Caco-2 (cell line): ENCODE data around the gene ANXA3. TPM values are rescaled to one million over a fixed set of nuclear protein-coding genes. Genes with fewer than 3 reads are reported as not detected.

Experiments used
- BruUV-seq: library from RNA; stranded (reverse); fragments of 400-500 nt; replicated peaks from 2 replicates; lab custom pipeline; 2021; lab: Mats Ljungman, UMichigan
- CTCF ChIA-PET: fragments of 300-600 bp; sonication (Branson Sonifier 250); formaldehyde crosslinking; loops from one replicate; lab custom pipeline; 2022; ENCODE audit warnings: antibody characterized with exemption; lab: Charles Lee
- POLR2A ChIA-PET: fragments of 300-600 bp; sonication (Branson Sonifier 250); formaldehyde crosslinking; loops from one replicate; lab custom pipeline; 2022; ENCODE audit warnings: antibody characterized with exemption; lab: Charles Lee
- DNase-seq, 2 experiments: peaks; one replicate each; pipeline versions ENCODE4 v3.0.0 to v3.0.0-alpha.2; 2020 to 2022
- H3K27me3 ChIP-seq: replicated peaks from 2 replicates; pipeline ENCODE4 v1.6.0; 2011; ENCODE audit warnings: low read length; ENCODE audit not compliant: control insufficient read depth, insufficient read depth
- H3K36me3 ChIP-seq: 2 replicates; pipeline ENCODE4 v1.5.1; 2011; ENCODE audit warnings: low read length; ENCODE audit not compliant: control insufficient read depth, insufficient read depth
- H3K4me1 ChIP-seq: fragments of 250-450 bp; sonication (Bioruptor Pico); 2 replicates; pipeline ENCODE4 v1.5.1; 2020; ENCODE audit warnings: mild to moderate bottlenecking
- H3K4me3 ChIP-seq: 2 replicates; pipeline ENCODE4 v1.5.1; 2011; ENCODE audit warnings: low read depth, mild to moderate bottlenecking, control low read depth, low read length
- H3K9me3 ChIP-seq: fragments of 250-450 bp; sonication (Bioruptor Pico); 2 replicates; pipeline ENCODE4 v1.5.1; 2020; ENCODE audit warnings: mild to moderate bottlenecking, moderate library complexity
- H3K27ac Mint-ChIP-seq: one replicate; pipeline ENCODE4 v1.8.0; 2022; ENCODE audit warnings: mixed read lengths; ENCODE audit not compliant: unreplicated experiment
- H3K27me3 Mint-ChIP-seq: one replicate; pipeline ENCODE4 v1.8.0; 2022; ENCODE audit warnings: mixed read lengths; ENCODE audit not compliant: insufficient read depth, unreplicated experiment
- H3K36me3 Mint-ChIP-seq: one replicate; pipeline ENCODE4 v1.8.0; 2022; ENCODE audit warnings: mild to moderate bottlenecking, mixed read lengths; ENCODE audit not compliant: insufficient read depth, unreplicated experiment
- H3K4me1 Mint-ChIP-seq: one replicate; pipeline ENCODE4 v1.8.0; 2022; ENCODE audit warnings: low read depth, mixed read lengths; ENCODE audit not compliant: unreplicated experiment
- H3K4me3 Mint-ChIP-seq: one replicate; pipeline ENCODE4 v1.8.0; 2022; ENCODE audit warnings: mild to moderate bottlenecking, moderate library complexity, mixed read lengths; ENCODE audit not compliant: unreplicated experiment
- H3K9me3 Mint-ChIP-seq: one replicate; pipeline ENCODE4 v1.8.0; 2022; ENCODE audit warnings: mixed read lengths; ENCODE audit not compliant: unreplicated experiment
- intact Hi-C: fragments of 100-400 bp; cut with micrococcal nuclease; formaldehyde crosslinking; loops from one replicate; pipeline ENCODE4 v1.10.0; 2022; ENCODE audit not compliant: unreplicated experiment
- total RNA-seq: library from RNA; stranded (reverse); gene quantifications from 2 replicates; pipeline ENCODE4 v1.2.3, GENCODE V29; 2022
- TF ChIP-seq, protein P1 (sequence below), 2 experiments: fragments of 200-600 bp in 1 of 2; IDR thresholded peaks; 1 replicate in 1 of 2; 2 replicates in 1 of 2; pipeline versions ENCODE4 v1.5.1 to v1.8.0; 2011 to 2022; ENCODE audit warnings: antibody characterized with exemption in 1 of 2, control low read depth in 1 of 2, inconsistent platforms in 1 of 2, low read depth in 1 of 2, low read length in 1 of 2, mild to moderate bottlenecking in 1 of 2, moderate library complexity in 1 of 2; ENCODE audit not compliant: insufficient read depth in 1 of 2, severe bottlenecking in 1 of 2, unreplicated experiment in 1 of 2

Gene ANXA3
- total RNA-seq, 1 experiment from 2014 or later, result 361 TPM

GRCh38 chr4:78510108-78510507, 41.5 kb upstream of the ANXA3 start:
- Histone ChIP-seq H3K9me3 (no peaks in the 10 kb centered on the region), H3K4me1 (peaks cover 11% of the 10 kb centered on the region), H3K4me3 (no peak overlapping the region), H3K36me3 (peaks cover 6% of the 10 kb centered on the region), H3K27me3 (no peaks in the 10 kb centered on the region)
- no TSS peak for BruUV-seq
- TF ChIP-seq, protein P1, sequence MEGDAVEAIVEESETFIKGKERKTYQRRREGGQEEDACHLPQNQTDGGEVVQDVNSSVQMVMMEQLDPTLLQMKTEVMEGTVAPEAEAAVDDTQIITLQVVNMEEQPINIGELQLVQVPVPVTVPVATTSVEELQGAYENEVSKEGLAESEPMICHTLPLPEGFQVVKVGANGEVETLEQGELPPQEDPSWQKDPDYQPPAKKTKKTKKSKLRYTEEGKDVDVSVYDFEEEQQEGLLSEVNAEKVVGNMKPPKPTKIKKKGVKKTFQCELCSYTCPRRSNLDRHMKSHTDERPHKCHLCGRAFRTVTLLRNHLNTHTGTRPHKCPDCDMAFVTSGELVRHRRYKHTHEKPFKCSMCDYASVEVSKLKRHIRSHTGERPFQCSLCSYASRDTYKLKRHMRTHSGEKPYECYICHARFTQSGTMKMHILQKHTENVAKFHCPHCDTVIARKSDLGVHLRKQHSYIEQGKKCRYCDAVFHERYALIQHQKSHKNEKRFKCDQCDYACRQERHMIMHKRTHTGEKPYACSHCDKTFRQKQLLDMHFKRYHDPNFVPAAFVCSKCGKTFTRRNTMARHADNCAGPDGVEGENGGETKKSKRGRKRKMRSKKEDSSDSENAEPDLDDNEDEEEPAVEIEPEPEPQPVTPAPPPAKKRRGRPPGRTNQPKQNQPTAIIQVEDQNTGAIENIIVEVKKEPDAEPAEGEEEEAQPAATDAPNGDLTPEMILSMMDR (IDR thresholded peaks at IDR 0.05; ENCODE audit: insufficient read depth in 1 of 2, low read depth in 1 of 2, low read length in 1 of 2, severe bottlenecking in 1 of 2, unreplicated experiment in 1 of 2), result no peak
- no peak overlapping the region for H3K27ac Mint-ChIP-seq
- no peaks in the 10 kb centered on the region for H3K27me3 Mint-ChIP-seq
- H3K36me3 Mint-ChIP-seq, result peaks cover 6% of the 10 kb centered on the region
- POLR2A ChIA-PET, result interaction anchor here (0.5 kb wide), 1 partner anchor 453 kb away, joined by 5 read pairs; the partner anchor contains the start of gene FRAS1
- H3K4me1 Mint-ChIP-seq, result no peaks in the 10 kb centered on the region
- CTCF ChIA-PET, result no interaction called here
- H3K9me3 Mint-ChIP-seq, result peaks cover 8% of the 10 kb centered on the region
- DNase-seq, result no peak
- intact Hi-C loops, result loop anchor here (10.0 kb wide), 2 partner anchors 175 to 335 kb away; no protein-coding TSS in a partner anchor
- H3K4me3 Mint-ChIP-seq, result no peak overlapping the region

DNA sequence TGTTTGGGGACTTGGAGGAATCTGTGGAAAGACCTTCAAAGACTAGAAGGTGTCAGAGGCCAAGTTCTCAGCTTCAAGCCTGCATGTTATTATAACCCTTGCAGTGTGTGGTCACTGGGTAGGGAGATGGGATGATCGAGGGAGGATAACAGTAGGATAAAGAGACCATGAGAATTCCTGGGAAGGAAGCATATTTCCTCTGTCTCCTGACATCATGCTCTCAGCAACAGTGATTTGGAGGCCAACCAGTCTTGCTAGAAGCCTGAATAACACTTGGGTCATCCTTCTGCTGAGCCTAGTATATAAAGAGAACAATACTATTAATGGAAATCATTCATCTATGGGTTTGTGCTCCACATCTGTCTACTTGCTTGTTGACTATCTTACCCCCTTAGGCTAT, 40.9 kb upstream of the ANXA3 start:
- Histone ChIP-seq H3K9me3 (no peaks in the 10 kb centered on the region), H3K36me3 (peaks cover 6% of the 10 kb centered on the region), H3K27me3 (no peaks in the 10 kb centered on the region), H3K4me1 (peaks cover 11% of the 10 kb centered on the region), H3K4me3 (no peak overlapping the region)
- TF ChIP-seq, protein P1 (IDR thresholded peaks at IDR 0.05; ENCODE audit: insufficient read depth in 1 of 2, low read depth in 1 of 2, low read length in 1 of 2, severe bottlenecking in 1 of 2, unreplicated experiment in 1 of 2), result no peak
- Mint-ChIP-seq H3K4me3 (no peak overlapping the region), H3K27ac (no peak overlapping the region), H3K4me1 (no peaks in the 10 kb centered on the region), H3K9me3 (peaks cover 2% of the 10 kb centered on the region), H3K36me3 (peaks cover 6% of the 10 kb centered on the region), H3K27me3 (no peaks in the 10 kb centered on the region)
- no TSS peak for BruUV-seq
- CTCF ChIA-PET, result no interaction called here
- intact Hi-C loops, result loop anchor here (10.0 kb wide), 2 partner anchors 176 to 336 kb away; no protein-coding TSS in a partner anchor
- POLR2A ChIA-PET, result no interaction called here
- no peak for DNase-seq

DNA sequence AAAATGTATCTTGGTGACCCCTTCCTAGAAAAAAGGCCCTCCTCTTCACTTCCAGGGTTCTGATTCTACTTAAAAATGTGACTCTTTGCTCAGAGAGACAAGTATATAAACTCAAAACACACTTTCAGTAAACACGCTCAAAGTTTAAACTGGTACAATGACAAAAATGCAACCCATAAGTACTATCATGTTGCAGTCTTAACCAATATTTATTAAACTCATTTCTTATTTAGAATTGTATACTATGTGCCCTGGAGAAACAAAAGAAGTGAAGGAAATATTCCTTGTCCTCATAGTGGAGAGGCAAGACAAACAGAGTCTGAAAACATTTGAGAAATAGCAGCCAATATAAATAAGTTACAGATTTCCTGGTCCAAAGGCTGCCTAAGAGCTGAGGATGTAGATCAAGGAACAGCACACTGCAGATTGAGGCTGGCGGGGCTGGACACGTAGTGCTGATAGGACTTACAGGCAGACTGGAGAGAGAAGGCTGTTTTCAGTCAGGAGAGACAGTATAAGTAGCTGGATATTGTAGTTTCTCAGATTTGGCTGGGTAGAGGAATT, 39.1 kb upstream of the ANXA3 start:
- Histone ChIP-seq H3K9me3 (no peaks in the 10 kb centered on the region), H3K4me1 (peaks cover 11% of the 10 kb centered on the region), H3K36me3 (peaks cover 6% of the 10 kb centered on the region), H3K27me3 (no peaks in the 10 kb centered on the region), H3K4me3 (no peak overlapping the region)
- no peak overlapping the region for H3K27ac Mint-ChIP-seq
- H3K36me3 Mint-ChIP-seq, result no peaks in the 10 kb centered on the region
- peak in 1 of 2 experiments; percentile 9 for DNase-seq
- H3K9me3 Mint-ChIP-seq, result no peaks in the 10 kb centered on the region
- ChIA-PET POLR2A (interaction anchor here (0.6 kb wide), 1 partner anchor 453 kb away, joined by 4 read pairs; no protein-coding TSS in a partner anchor), CTCF (no interaction called here)
- no peaks in the 10 kb centered on the region for H3K27me3 Mint-ChIP-seq
- intact Hi-C loops, result loop anchor here (10.0 kb wide), 2 partner anchors 178 to 338 kb away; no protein-coding TSS in a partner anchor
- TF ChIP-seq, protein P1 (IDR thresholded peaks at IDR 0.05; ENCODE audit: insufficient read depth in 1 of 2, low read depth in 1 of 2, low read length in 1 of 2, severe bottlenecking in 1 of 2, unreplicated experiment in 1 of 2), result no peak
- H3K4me1 Mint-ChIP-seq, result peaks cover 11% of the 10 kb centered on the region
- no TSS peak for BruUV-seq
- no peak overlapping the region for H3K4me3 Mint-ChIP-seq
